Liver (tissue), 9 donors: ENCODE measurements around the gene ASXL2. TPM values are rescaled to one million over a fixed set of nuclear protein-coding genes. Genes with fewer than 3 reads are reported as not detected.

ENCODE experiments used
- DNase-seq: peaks from one replicate; pipeline ENCODE4 v3.0.0-alpha.2; 2017; ENCODE audit warnings: low spot score
- H3K27ac ChIP-seq, 2 donors: one replicate each; pipeline ENCODE4 v1.7.0; 2013; ENCODE audit warnings: inconsistent platforms in 2 of 2, low read length in 2 of 2, control low read depth in 1 of 2, low read depth in 1 of 2, mild to moderate bottlenecking in 1 of 2
- H3K27me3 ChIP-seq, 4 donors: one replicate each; pipeline versions ENCODE4 v1.6.1 to v1.7.0; 2013; ENCODE audit warnings: low read length in 3 of 4, inconsistent platforms in 1 of 4, mild to moderate bottlenecking in 1 of 4, moderate library complexity in 1 of 4; ENCODE audit not compliant: control insufficient read depth in 4 of 4, insufficient read depth in 4 of 4
- H3K36me3 ChIP-seq, 4 donors: one replicate each; pipeline versions ENCODE4 v1.6.1 to v1.7.0; 2013; ENCODE audit warnings: low read length in 3 of 4, mild to moderate bottlenecking in 3 of 4, low read depth in 1 of 4, moderate library complexity in 1 of 4; ENCODE audit not compliant: control insufficient read depth in 4 of 4, insufficient read depth in 3 of 4
- H3K4me1 ChIP-seq, 4 donors: one replicate each; pipeline versions ENCODE4 v1.6.1 to v1.7.0; 2013; ENCODE audit warnings: low read length in 3 of 4, mild to moderate bottlenecking in 3 of 4, moderate library complexity in 1 of 4; ENCODE audit not compliant: control insufficient read depth in 4 of 4, insufficient read depth in 4 of 4
- H3K4me3 ChIP-seq, 3 donors: one replicate each; pipeline versions ENCODE4 v1.6.1 to v1.7.0; 2013; ENCODE audit warnings: low read length in 3 of 3, control low read depth in 1 of 3, low read depth in 1 of 3, mild to moderate bottlenecking in 1 of 3
- H3K9ac ChIP-seq, 2 donors: one replicate each; pipeline ENCODE4 v1.7.0; 2013; ENCODE audit warnings: low read length in 2 of 2, mild to moderate bottlenecking in 2 of 2, moderate library complexity in 2 of 2, control low read depth in 1 of 2, low read depth in 1 of 2
- H3K9me3 ChIP-seq, 4 donors: one replicate each; pipeline versions ENCODE4 v1.6.1 to v1.7.0; 2013; ENCODE audit warnings: low read length in 3 of 4; ENCODE audit not compliant: control insufficient read depth in 4 of 4
- EGR1 ChIP-seq, 2 donors: IDR thresholded peaks; 2 replicates each; pipeline ENCODE4 v1.6.1; 2016 to 2018; ENCODE audit warnings: antibody characterized with exemption in 2 of 2, low read depth in 2 of 2
- FOXA1 ChIP-seq: IDR thresholded peaks from 2 replicates; pipeline ENCODE4 v1.6.1; 2016; ENCODE audit warnings: antibody characterized with exemption
- FOXA2 ChIP-seq: IDR thresholded peaks from 2 replicates; pipeline ENCODE4 v1.6.1; 2016; ENCODE audit warnings: antibody characterized with exemption
- HNF4A ChIP-seq, 2 donors: conservative IDR thresholded peaks; 2 replicates each; pipeline ENCODE4 v1.6.1; 2016; ENCODE audit warnings: antibody characterized with exemption in 2 of 2, mild to moderate bottlenecking in 2 of 2
- HNF4G ChIP-seq: IDR thresholded peaks from 2 replicates; pipeline ENCODE4 v1.6.1; 2016; ENCODE audit warnings: antibody characterized with exemption
- JUND ChIP-seq, 2 donors: IDR thresholded peaks; 2 replicates each; pipeline ENCODE4 v1.6.1; 2016; ENCODE audit warnings: antibody characterized with exemption in 2 of 2
- NR2F2 ChIP-seq: IDR thresholded peaks from 2 replicates; pipeline ENCODE4 v1.6.1; 2016; ENCODE audit warnings: antibody characterized with exemption
- RAD21 ChIP-seq, 2 donors: IDR thresholded peaks; 2 replicates each; pipeline ENCODE4 v1.6.1; 2016; ENCODE audit warnings: antibody characterized with exemption in 2 of 2, mild to moderate bottlenecking in 2 of 2
- RXRA ChIP-seq, 2 donors: IDR thresholded peaks; 2 replicates each; pipeline ENCODE4 v1.6.1; 2017 to 2018; ENCODE audit warnings: antibody characterized with exemption in 2 of 2, mild to moderate bottlenecking in 1 of 2
- SP1 ChIP-seq: IDR thresholded peaks from 2 replicates; pipeline ENCODE4 v1.6.1; 2018; ENCODE audit warnings: antibody characterized with exemption, mild to moderate bottlenecking
- TAF1 ChIP-seq: conservative IDR thresholded peaks from 2 replicates; pipeline ENCODE4 v1.6.1; 2016; ENCODE audit warnings: antibody characterized with exemption, mild to moderate bottlenecking
- YY1 ChIP-seq: IDR thresholded peaks from 2 replicates; pipeline ENCODE4 v1.6.1; 2016; ENCODE audit warnings: antibody characterized with exemption, mild to moderate bottlenecking
- WGBS: extraction: QIAGEN DNeasy Blood & Tissue Kit; methylation state at CpG from one replicate; pipeline ENCODE4 v1.1.7; 2013; 5-methylcytosine and 5-hydroxymethylcytosine counted together
- polyA plus RNA-seq, 2 donors: library from polyadenylated mRNA; stranded (reverse) in 1 of 2; unstranded in 1 of 2; fragments of 200-250 nt in 1 of 2; fragments of >200 nt in 1 of 2; fragmentation: Nextera tagmentation in 1 of 2; extraction: Ambion mirVana in 1 of 2; gene quantifications; one replicate each; pipeline versions ENCODE4 v1.2.1 to v1.2.3, GENCODE V29; 2013 to 2015
- total RNA-seq, 2 donors: library from RNA; depleted of rRNA; stranded (reverse); fragments of >200 nt; gene quantifications; one replicate each; pipeline ENCODE4 v1.2.3, GENCODE V29; 2014
- TF ChIP-seq, protein P1 (sequence below): fragments of 150-350 bp; IDR thresholded peaks from 2 replicates; pipeline ENCODE4 v1.5.1; 2017; ENCODE audit warnings: improper control_type of control experiment, low read depth, low read length; ENCODE audit not compliant: missing input control
- TF ChIP-seq, protein P2 (sequence below): IDR thresholded peaks from 2 replicates; pipeline ENCODE4 v1.6.1; 2016; ENCODE audit warnings: antibody characterized with exemption
- TF ChIP-seq, protein P3 (sequence below): IDR thresholded peaks from 2 replicates; pipeline ENCODE4 v1.6.1; 2016; ENCODE audit warnings: antibody characterized with exemption, mild to moderate bottlenecking
- TF ChIP-seq, protein P4 (sequence below): IDR thresholded peaks from 2 replicates; pipeline ENCODE4 v1.6.1; 2016; ENCODE audit warnings: antibody characterized with exemption
- donor health status: healthy.
- donor health status: healthy.
- donor health status: healthy.
- donor health status: healthy.
- donor health status: healthy.

ASXL2 gene
- total and polyA plus RNA-seq, 4 donors, result 2.4 to 7.3 (median 4.4) TPM

DNA sequence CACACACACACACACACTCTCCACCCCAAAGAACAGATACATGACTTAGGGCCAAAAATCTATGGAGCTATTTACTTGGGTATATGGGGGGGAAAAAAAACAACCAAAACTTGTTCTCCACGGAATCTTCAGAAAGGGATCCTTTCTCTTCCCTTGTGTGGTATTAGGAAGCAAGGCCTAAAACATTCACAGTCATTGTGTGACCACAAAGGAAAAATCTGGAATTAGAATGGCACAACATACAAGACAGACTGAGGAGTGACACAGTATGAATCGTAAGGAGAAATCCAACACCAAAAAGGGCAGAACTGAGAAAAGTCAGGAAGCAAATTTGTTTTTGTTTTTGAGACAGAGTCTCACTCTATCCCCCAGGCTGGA, 70.3 kb downstream of the ASXL2 start:
- WGBS, result 96% methylated on average over 2 of the region's 2 CpGs
- Histone ChIP-seq H3K36me3 (peaks cover 2 to 17% (median 11%) of the 10 kb centered on the region in 4 donors), H3K9ac (no peak overlapping the region), H3K9me3 (no peaks in the 10 kb centered on the region), H3K27me3 (no peaks in the 10 kb centered on the region), H3K27ac (peak overlapping the region in 1 of 2 donors; percentile 3), H3K4me1 (peaks cover 13 to 33% (median 27%) of the 10 kb centered on the region in 4 donors), H3K4me3 (no peak overlapping the region)
- TF ChIP-seq FOXA2 (no peak), FOXA1 (no peak), EGR1 (IDR thresholded peaks at IDR 0.05; ENCODE audit: low read depth in 2 of 2) (no peak), YY1 (no peak), SP1 (no peak), NR2F2 (no peak), RAD21 (IDR thresholded peaks at IDR 0.05) (no peak), JUND (IDR thresholded peaks at IDR 0.05) (no peak), TAF1 (no peak), HNF4A (conservative IDR thresholded peaks at IDR 0.05) (no peak), HNF4G (no peak), RXRA (IDR thresholded peaks at IDR 0.05) (no peak)
- TF ChIP-seq, protein P1, sequence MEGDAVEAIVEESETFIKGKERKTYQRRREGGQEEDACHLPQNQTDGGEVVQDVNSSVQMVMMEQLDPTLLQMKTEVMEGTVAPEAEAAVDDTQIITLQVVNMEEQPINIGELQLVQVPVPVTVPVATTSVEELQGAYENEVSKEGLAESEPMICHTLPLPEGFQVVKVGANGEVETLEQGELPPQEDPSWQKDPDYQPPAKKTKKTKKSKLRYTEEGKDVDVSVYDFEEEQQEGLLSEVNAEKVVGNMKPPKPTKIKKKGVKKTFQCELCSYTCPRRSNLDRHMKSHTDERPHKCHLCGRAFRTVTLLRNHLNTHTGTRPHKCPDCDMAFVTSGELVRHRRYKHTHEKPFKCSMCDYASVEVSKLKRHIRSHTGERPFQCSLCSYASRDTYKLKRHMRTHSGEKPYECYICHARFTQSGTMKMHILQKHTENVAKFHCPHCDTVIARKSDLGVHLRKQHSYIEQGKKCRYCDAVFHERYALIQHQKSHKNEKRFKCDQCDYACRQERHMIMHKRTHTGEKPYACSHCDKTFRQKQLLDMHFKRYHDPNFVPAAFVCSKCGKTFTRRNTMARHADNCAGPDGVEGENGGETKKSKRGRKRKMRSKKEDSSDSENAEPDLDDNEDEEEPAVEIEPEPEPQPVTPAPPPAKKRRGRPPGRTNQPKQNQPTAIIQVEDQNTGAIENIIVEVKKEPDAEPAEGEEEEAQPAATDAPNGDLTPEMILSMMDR, result no peak
- TF ChIP-seq, protein P2, sequence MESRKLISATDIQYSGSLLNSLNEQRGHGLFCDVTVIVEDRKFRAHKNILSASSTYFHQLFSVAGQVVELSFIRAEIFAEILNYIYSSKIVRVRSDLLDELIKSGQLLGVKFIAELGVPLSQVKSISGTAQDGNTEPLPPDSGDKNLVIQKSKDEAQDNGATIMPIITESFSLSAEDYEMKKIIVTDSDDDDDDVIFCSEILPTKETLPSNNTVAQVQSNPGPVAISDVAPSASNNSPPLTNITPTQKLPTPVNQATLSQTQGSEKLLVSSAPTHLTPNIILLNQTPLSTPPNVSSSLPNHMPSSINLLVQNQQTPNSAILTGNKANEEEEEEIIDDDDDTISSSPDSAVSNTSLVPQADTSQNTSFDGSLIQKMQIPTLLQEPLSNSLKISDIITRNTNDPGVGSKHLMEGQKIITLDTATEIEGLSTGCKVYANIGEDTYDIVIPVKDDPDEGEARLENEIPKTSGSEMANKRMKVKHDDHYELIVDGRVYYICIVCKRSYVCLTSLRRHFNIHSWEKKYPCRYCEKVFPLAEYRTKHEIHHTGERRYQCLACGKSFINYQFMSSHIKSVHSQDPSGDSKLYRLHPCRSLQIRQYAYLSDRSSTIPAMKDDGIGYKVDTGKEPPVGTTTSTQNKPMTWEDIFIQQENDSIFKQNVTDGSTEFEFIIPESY, result no peak
- TF ChIP-seq, protein P3, sequence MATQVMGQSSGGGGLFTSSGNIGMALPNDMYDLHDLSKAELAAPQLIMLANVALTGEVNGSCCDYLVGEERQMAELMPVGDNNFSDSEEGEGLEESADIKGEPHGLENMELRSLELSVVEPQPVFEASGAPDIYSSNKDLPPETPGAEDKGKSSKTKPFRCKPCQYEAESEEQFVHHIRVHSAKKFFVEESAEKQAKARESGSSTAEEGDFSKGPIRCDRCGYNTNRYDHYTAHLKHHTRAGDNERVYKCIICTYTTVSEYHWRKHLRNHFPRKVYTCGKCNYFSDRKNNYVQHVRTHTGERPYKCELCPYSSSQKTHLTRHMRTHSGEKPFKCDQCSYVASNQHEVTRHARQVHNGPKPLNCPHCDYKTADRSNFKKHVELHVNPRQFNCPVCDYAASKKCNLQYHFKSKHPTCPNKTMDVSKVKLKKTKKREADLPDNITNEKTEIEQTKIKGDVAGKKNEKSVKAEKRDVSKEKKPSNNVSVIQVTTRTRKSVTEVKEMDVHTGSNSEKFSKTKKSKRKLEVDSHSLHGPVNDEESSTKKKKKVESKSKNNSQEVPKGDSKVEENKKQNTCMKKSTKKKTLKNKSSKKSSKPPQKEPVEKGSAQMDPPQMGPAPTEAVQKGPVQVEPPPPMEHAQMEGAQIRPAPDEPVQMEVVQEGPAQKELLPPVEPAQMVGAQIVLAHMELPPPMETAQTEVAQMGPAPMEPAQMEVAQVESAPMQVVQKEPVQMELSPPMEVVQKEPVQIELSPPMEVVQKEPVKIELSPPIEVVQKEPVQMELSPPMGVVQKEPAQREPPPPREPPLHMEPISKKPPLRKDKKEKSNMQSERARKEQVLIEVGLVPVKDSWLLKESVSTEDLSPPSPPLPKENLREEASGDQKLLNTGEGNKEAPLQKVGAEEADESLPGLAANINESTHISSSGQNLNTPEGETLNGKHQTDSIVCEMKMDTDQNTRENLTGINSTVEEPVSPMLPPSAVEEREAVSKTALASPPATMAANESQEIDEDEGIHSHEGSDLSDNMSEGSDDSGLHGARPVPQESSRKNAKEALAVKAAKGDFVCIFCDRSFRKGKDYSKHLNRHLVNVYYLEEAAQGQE, result no peak
- TF ChIP-seq, protein P4, sequence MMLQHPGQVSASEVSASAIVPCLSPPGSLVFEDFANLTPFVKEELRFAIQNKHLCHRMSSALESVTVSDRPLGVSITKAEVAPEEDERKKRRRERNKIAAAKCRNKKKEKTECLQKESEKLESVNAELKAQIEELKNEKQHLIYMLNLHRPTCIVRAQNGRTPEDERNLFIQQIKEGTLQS, result no peak
- no peak for DNase-seq

DNA sequence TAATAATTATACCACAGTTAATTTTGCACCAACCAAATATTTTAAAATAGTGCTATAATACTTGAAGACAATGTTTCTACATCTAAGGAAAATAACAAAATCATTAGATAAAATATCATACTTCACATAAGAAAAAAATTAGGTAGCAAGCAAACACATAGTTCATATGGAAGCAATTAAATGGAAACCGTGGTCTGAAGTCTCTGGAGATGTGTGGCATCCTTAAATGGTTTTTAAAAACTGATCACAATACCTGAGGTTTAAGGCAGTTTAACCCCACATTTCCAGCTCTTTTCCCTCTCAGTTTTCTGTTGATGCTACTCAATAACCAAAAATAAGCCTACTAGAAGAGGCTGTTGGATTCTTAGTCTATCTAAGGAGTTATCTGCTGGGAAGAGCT, 71.3 kb downstream of the ASXL2 start:
- Histone ChIP-seq H3K27ac (no peak overlapping the region), H3K4me3 (no peak overlapping the region), H3K27me3 (no peaks in the 10 kb centered on the region), H3K9ac (no peak overlapping the region), H3K36me3 (peaks cover 2 to 17% (median 12%) of the 10 kb centered on the region in 4 donors), H3K4me1 (peaks cover 13 to 32% (median 27%) of the 10 kb centered on the region in 4 donors), H3K9me3 (no peaks in the 10 kb centered on the region)
- TF ChIP-seq RXRA (IDR thresholded peaks at IDR 0.05) (no peak), FOXA2 (no peak), SP1 (no peak), JUND (IDR thresholded peaks at IDR 0.05) (no peak), NR2F2 (no peak), HNF4A (conservative IDR thresholded peaks at IDR 0.05) (no peak), RAD21 (IDR thresholded peaks at IDR 0.05) (no peak), TAF1 (no peak), FOXA1 (no peak)
- TF ChIP-seq, protein P4, result no peak
- TF ChIP-seq, protein P1, result no peak
- TF ChIP-seq, protein P3, result no peak
- DNase-seq, result no peak
- WGBS, result 98% methylated on average over 1 of the region's 1 CpG
